ENCODE results near the gene CORO6.

- no peak for TF ChIP-seq CTCF (IDR thresholded peaks at IDR 0.05)
- TF ChIP-seq EZH2 (IDR thresholded peaks at IDR 0.05; ENCODE audit: borderline replicate concordance, insufficient read depth, low read depth, low read length, poor library complexity, severe bottlenecking), result no peak
Observed at GRCh38 chr17:29642171-29642611, 19.5 kb upstream of the CORO6 start.
